C4-2B (cell line): ENCODE measurements around the gene CBX6.

Source experiments
- H3K27ac ChIP-seq: fragments of 450-650 bp; 2 replicates; pipeline ENCODE4 v1.5.1; 2017
- ZFX ChIP-seq: fragments of 450-650 bp; IDR thresholded peaks from 2 replicates; pipeline ENCODE4 v1.6.1; 2017
- TF ChIP-seq, protein P1 (sequence below): fragments of 450-650 bp; conservative IDR thresholded peaks from 2 replicates; pipeline ENCODE4 v1.5.1; 2017; ENCODE audit warnings: mild to moderate bottlenecking

CBX6 gene

GRCh38 chr22:38901111-38901641, 29.2 kb upstream of the CBX6 start:
- TF ChIP-seq, protein P1, sequence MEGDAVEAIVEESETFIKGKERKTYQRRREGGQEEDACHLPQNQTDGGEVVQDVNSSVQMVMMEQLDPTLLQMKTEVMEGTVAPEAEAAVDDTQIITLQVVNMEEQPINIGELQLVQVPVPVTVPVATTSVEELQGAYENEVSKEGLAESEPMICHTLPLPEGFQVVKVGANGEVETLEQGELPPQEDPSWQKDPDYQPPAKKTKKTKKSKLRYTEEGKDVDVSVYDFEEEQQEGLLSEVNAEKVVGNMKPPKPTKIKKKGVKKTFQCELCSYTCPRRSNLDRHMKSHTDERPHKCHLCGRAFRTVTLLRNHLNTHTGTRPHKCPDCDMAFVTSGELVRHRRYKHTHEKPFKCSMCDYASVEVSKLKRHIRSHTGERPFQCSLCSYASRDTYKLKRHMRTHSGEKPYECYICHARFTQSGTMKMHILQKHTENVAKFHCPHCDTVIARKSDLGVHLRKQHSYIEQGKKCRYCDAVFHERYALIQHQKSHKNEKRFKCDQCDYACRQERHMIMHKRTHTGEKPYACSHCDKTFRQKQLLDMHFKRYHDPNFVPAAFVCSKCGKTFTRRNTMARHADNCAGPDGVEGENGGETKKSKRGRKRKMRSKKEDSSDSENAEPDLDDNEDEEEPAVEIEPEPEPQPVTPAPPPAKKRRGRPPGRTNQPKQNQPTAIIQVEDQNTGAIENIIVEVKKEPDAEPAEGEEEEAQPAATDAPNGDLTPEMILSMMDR = no peak
- no peak for TF ChIP-seq ZFX
- no peak overlapping the region for H3K27ac ChIP-seq

- no peak for TF ChIP-seq ZFX
- TF ChIP-seq, protein P1 = no peak
- no peak overlapping the region for H3K27ac ChIP-seq
These were observed 28.7 kb upstream of the CBX6 start for GRCh38 chr22:38900677-38901076.

GRCh38 chr22:38891256-38891655, 19.2 kb upstream of the CBX6 start:
- TF ChIP-seq, protein P1 = no peak
- no peak for TF ChIP-seq ZFX
- no peak overlapping the region for H3K27ac ChIP-seq

DNA sequence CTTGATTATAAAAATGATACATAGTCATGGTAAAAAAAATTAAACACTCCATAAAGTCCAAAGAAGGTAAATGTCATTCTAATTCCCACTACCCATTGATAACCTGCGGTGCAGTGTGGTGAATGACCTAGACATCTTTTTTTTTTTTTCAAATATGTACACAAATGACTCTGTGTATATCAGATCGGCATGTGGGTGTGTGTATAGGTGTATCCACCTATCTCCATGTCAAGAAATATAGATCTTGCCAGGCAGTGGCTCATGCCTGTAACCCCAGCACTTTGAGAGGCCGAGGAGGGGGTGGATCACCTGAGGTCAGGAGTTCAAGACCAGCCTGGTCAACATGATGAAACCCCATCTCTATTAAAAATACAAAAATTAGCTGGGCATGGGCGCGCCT, 18.4 kb upstream of the CBX6 start:
- no peak for TF ChIP-seq ZFX
- H3K27ac ChIP-seq = no peak overlapping the region

GRCh38 chr22:38886333-38886732, 14.3 kb upstream of the CBX6 start:
- no peak overlapping the region for H3K27ac ChIP-seq
- TF ChIP-seq, protein P1 = no peak
- no peak for TF ChIP-seq ZFX

DNA sequence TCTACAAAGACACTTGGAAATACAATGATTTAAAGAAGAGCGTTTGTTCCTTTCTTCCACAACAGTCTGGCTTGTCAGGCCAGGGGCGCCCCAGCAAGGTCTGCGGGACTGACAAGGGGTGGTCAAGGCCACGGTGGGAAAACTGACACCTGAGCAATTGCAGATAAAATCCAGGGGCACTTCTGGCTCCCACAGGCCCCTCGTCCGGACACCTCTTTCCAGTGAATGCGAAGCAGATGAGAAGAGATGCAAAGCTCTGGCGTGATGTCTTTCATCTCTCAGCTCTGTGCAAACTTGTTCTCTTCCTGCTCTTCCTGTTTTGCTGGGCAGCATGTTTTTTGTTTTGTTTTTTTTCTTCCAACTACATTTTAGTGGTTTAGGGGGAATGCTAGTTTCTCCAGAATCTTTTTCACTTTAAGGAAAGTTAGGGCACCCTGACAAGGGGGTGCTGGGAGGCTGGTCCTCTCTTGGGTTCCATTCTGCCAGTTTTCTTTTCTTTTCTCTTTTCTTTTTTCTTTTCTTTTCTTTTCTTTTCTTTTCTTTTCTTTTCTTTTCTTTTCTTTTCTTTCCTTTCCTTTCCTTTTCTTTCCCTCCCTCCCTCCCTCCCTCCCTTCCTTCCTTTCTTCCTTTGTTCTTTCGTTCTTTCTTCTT, 11.1 kb upstream of the CBX6 start:
- TF ChIP-seq ZFX = no peak
- TF ChIP-seq, protein P1 = no peak
- H3K27ac ChIP-seq = no peak overlapping the region

DNA sequence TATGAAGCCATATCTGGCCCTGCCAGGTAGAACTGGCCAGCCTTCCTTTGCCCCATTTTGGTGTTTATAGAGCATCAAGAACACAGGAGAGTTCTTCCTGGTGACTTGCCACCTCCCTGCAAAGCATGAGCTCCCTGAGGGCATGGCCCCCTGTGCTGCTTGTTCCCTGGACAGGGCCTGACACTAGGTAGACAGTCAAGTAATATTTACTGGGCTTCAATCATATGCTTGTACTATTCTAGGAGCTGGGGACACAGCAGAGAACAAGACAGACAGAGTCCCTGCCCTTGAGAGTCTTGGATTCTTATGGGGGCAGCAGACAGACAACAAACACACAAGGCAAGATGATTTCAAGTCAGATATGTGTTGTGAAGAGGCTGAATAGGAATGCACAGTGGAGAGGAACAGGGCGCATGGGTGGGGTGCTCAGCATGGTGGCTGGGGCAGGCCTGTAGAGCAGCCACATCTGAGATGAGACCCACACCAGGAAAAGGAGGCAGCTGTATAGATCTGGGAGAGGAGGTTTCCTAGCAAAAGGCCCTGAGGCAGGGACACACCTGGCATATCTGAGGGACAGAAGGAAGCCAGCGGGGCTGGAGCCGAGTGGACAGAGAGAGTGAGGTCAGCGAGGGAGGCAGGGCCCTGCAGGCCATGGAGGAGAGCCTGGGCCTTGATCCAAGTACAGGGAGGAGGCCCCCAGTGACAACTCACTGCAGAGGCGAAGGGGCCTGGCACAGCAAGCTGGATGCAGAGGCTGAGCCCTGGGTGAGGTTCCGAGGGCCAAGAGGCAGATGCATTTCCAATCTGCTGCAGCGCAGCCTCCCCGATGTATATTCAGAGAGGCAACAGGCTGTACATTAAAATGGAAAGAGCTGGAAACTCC, 10.2 kb upstream of the CBX6 start:
- TF ChIP-seq, protein P1 = no peak
- TF ChIP-seq ZFX = no peak

More for the DNA sequence above, 10.2 kb upstream of the CBX6 start:
- peak overlapping the region; percentile 9; the same call in 1 of the 2 replicates for H3K27ac ChIP-seq
